ACC112 (cell line): Measurements from ENCODE around the gene IGFN1.
A peak's percentile ranks its signal among the peaks of the same experiment; 100 is the strongest.

Experiments
- H2AFZ ChIP-seq: fragments of 200-600 bp; sonication (generic); one replicate; pipeline ENCODE4 v1.6.0; 2017; ENCODE audit warnings: antibody characterized with exemption, low read length; ENCODE audit not compliant: unreplicated experiment
- H3K27ac ChIP-seq: fragments of 200-600 bp; sonication (generic); 2 replicates; pipeline ENCODE4 v1.5.1; 2014; ENCODE audit warnings: low read depth, mild to moderate bottlenecking, antibody characterized with exemption, low read length, moderate library complexity
- H3K27me3 ChIP-seq: fragments of 200-600 bp; sonication (generic); 2 replicates; pipeline ENCODE4 v1.6.1; 2014; ENCODE audit warnings: mild to moderate bottlenecking, antibody characterized with exemption, low read length, moderate library complexity, mixed read lengths; ENCODE audit not compliant: insufficient read depth
- H3K36me3 ChIP-seq: fragments of 200-600 bp; sonication (generic); 2 replicates; pipeline ENCODE4 v1.6.1; 2016; ENCODE audit warnings: mild to moderate bottlenecking, antibody characterized with exemption, low read length, moderate library complexity, mixed read lengths; ENCODE audit not compliant: insufficient read depth
- H3K4me1 ChIP-seq: fragments of 200-600 bp; sonication (generic); one replicate; pipeline ENCODE4 v1.6.1; 2016; ENCODE audit warnings: low read length, mixed read lengths; ENCODE audit not compliant: insufficient read depth, unreplicated experiment, control insufficient read depth
- H3K4me3 ChIP-seq: fragments of 200-600 bp; sonication (generic); 2 replicates; pipeline ENCODE4 v1.5.1; 2014; ENCODE audit warnings: mild to moderate bottlenecking, low read depth, low read length
- H3K79me2 ChIP-seq: fragments of 200-600 bp; sonication (generic); one replicate; pipeline ENCODE4 v1.6.0; 2016; ENCODE audit warnings: low read length; ENCODE audit not compliant: control insufficient read depth, unreplicated experiment, insufficient read depth

IGFN1 gene

DNA sequence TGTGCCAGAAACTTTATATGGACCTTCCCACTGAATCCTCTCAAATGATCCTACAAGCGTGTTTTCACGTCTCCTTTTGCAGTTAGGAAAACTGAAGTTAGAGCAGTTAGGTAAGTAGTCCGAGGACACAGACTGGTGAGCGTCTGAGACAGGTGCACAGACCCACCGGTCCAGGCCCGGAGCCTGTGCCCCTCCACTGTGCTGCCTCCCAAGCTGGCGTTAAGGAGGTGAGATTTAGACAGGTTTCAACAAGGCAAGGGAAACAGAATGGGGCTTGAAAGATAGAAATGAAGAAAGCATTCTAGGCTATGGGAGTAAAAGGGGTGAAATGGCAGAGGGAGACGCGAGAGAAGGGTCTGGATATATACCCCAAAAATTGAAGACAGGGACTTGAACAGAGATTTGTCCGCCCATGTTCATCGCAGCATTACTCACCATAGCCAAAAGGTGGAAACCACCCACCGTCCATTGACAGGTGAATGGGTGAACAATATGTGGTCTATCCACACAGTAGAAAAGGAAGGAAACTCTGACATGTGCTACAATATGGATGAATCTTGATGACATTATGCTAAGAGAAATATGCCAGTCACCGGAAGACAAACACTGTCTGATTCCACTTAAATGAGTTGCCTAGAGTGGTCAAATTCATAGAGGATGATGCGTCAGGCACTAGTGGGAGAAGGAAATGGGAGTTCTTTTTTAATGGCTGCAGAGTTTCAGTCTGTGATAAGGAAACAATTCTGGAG, 77.0 kb downstream of the IGFN1 start:
- H3K27me3 ChIP-seq = no peaks in the 10 kb centered on the region
- peak overlapping the region; percentile 88 for H3K27ac ChIP-seq
- H2AFZ ChIP-seq = no peak overlapping the region
- H3K4me1 ChIP-seq = peaks cover 42% of the 10 kb centered on the region
- no peaks in the 10 kb centered on the region for H3K79me2 ChIP-seq
- no peaks in the 10 kb centered on the region for H3K36me3 ChIP-seq
- H3K4me3 ChIP-seq = peak overlapping the region; percentile 34; the same call in 1 of the 2 replicates

DNA sequence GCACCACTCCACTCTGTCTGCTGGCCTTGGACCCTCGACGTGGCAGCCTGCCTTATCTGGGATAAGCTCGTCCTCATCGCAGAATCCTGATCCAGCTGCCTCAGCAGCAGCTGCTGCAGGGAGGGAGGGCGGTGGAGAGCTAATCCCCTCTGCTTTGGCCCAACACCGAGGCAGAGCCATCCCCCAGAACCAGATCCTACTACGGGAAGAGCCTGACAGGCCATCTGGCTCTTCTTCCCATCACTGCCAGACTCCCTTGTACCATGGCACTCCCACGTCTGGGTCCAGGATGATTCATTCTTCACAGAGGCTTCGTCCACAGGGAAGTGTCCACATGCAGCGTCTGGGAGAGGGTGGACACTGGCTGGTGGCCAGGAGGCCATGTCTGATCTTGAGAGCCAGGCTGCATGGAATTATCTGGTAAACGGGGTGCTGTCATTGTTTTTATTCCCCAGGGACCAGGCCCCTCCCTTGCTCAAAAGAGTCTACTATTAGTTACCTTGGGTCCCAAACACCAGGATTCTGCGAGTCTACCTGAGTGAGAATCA, 78.1 kb downstream of the IGFN1 start:
- peak overlapping the region; percentile 1 for H2AFZ ChIP-seq
- H3K4me3 ChIP-seq = peak overlapping the region; percentile 34; the same call in 1 of the 2 replicates
- H3K36me3 ChIP-seq = no peaks in the 10 kb centered on the region
- H3K27ac ChIP-seq = peak overlapping the region; percentile 88
- H3K79me2 ChIP-seq = no peaks in the 10 kb centered on the region
- peaks cover 42% of the 10 kb centered on the region for H3K4me1 ChIP-seq
- no peaks in the 10 kb centered on the region for H3K27me3 ChIP-seq

DNA sequence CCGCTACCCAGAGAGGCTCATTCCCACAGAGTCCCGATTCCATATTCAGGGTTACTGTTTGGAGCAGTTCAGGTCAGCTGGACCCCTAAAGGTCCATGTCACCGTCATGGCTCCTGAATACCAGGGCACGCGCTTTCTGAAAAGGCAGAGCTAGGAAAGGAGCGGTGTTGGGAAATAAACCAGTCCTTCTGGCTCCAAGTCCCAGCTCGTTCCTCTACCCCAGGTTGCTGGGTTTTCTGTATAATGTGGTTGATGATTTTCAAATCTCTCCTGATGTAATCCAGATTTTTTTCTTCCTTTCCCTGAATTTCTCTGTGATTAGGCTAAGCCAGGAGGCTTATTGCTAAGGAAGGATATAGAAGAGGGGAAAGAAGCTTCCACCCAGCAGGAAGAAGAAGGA, 78.7 kb downstream of the IGFN1 start:
- Histone ChIP-seq H3K36me3 (no peaks in the 10 kb centered on the region), H3K79me2 (no peaks in the 10 kb centered on the region), H3K27me3 (no peaks in the 10 kb centered on the region), H3K4me3 (no peak overlapping the region), H3K27ac (peak overlapping the region; percentile 88; the same call in 1 of the 2 replicates), H2AFZ (no peak overlapping the region), H3K4me1 (peaks cover 42% of the 10 kb centered on the region)

DNA sequence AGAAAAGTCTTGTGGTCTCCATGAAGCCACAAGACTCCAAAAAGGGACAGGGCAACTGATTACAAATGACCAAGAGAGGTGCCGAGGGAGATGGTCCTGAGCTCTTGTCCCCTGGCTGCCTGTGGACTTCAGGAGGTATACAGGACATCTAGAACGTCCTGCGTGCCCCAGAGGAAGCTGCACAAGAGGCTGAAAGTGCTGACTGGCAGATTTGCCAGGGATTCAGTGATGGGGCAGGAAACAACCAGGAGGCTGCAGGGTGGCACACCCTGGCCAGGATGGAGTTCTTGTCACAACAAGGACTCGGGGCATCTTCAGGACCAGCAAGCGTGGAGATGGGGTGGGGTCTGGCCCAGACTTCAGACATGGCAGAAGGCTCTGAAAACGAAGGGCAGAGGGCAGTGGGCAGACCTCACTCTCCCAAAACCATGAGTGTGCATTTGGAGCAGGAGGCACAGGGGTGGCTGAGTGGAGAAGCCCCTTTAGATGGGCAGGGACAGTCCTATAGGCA, 79.3 kb downstream of the IGFN1 start:
- no peaks in the 10 kb centered on the region for H3K27me3 ChIP-seq
- no peak overlapping the region for H3K4me3 ChIP-seq
- no peak overlapping the region for H3K27ac ChIP-seq
- no peaks in the 10 kb centered on the region for H3K36me3 ChIP-seq
- H3K79me2 ChIP-seq = no peaks in the 10 kb centered on the region
- H3K4me1 ChIP-seq = peaks cover 47% of the 10 kb centered on the region
- H2AFZ ChIP-seq = no peak overlapping the region

DNA sequence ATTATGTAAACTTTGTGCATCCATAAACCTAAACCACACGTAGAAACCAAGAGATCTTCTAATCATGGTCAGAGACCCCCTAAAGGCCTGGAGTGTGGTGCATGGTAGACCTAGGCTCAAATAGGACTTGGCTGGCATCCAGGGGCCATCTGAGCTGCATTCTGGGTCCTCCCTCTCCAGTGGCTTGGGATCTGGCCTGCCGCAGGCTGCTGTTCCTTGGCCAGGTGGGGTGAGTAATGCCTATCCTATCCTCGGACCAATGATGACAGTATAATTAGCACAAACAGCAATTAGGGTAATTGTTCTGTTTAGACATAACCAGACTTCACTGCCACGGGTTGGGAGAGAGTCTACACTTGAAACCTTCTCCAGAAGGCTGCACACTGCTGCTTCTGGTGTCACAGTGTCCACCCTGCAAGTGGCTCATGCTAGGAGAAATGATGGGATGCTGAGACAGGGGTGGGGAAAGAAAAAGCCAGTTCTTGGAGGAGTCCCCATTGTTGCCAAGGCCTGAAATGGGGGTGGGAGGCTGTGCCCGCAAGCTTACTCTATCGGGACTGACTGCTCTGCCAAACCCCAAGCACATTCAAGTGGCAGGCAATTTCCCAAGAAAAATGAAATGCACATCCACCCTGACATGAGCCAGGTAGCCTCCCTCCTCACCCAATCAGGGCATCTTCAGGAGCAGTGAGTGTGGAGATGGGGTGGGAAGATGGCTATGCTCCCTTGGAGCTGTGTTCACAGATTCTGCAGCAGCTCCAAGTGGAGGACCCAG, 80.2 kb downstream of the IGFN1 start:
- Histone ChIP-seq H3K36me3 (no peaks in the 10 kb centered on the region), H2AFZ (no peak overlapping the region), H3K4me3 (no peak overlapping the region), H3K79me2 (no peaks in the 10 kb centered on the region), H3K27ac (no peak overlapping the region), H3K27me3 (no peaks in the 10 kb centered on the region), H3K4me1 (peaks cover 49% of the 10 kb centered on the region)

DNA sequence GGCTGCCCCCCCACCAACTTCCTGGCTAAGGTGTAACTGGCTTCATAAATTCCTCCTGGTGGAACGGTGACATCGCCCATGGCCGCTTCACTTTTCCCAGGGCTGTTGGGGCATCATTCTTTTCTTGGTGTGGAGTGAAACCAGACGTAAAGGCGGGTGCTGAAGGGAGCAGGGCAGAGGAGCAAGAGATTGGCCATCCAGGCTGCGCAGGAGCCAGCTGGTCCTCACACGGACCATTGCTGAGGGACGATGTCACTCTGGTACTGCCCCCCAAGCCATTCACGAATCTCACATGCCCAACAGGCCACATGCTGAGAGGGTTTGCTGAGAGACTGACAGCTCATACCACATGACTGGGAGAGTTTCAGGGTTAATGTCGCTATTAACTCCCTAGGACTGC, 82.2 kb downstream of the IGFN1 start:
- H3K36me3 ChIP-seq = no peaks in the 10 kb centered on the region
- no peak overlapping the region for H2AFZ ChIP-seq
- no peak overlapping the region for H3K4me3 ChIP-seq
- H3K79me2 ChIP-seq = no peaks in the 10 kb centered on the region
- H3K27me3 ChIP-seq = no peaks in the 10 kb centered on the region
- peaks cover 41% of the 10 kb centered on the region for H3K4me1 ChIP-seq
- no peak overlapping the region for H3K27ac ChIP-seq

DNA sequence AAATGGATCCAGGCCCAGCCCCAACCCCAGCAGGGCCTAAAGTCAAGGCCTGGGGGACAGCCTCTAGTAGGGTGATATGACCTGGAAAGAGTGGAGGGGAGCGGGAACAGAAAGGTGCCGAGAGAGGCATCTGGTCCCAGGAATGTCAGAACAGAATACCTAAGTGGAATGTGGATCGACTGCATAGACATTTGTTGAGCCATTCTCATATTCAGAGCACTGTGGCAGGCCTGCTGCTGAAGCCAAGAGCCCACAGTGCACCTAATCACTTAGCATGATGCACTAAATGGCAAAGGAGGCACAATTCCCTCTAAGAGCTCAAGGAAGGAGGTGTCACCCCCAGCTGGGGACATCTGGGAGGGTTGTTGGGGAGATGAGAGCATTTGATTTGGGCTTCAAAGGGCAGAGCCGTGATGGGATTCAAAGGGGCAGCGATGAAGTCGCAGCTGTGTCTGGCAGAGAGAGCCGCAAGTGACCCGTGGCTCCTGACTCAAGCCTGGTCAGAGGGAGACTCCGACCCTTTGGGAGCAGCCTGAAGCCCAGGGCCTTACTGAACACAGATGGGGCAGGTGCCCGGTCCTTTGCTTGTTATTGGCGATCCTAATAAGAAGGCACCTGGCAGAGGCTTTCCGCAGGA, 84.1 kb downstream of the IGFN1 start:
- Histone ChIP-seq H2AFZ (no peak overlapping the region), H3K27ac (peak overlapping the region; percentile 38; the same call in 1 of the 2 replicates), H3K27me3 (no peaks in the 10 kb centered on the region), H3K4me3 (no peak overlapping the region), H3K4me1 (peaks cover 24% of the 10 kb centered on the region), H3K36me3 (no peaks in the 10 kb centered on the region), H3K79me2 (no peaks in the 10 kb centered on the region)

DNA sequence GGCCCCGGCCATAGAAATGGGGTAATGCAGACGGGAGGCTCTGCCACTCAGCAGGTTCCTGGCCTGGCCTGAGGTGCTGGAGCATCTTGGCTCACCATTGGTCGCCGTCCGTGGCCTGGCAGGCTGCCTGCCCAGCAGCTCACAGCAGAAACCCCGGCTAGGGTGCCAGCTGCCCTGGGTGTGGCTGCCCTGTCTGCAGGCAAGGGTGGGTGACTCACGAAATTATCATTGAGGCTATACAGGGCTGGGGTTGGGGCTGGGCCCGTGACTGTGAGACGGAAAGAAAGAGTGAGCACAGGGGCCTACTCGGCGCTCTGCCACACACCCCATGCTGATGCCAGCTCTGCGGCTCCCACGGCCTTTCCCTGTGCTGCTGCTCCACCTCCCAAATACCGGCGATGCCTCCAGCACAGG, 84.6 kb downstream of the IGFN1 start:
- Histone ChIP-seq H3K36me3 (no peaks in the 10 kb centered on the region), H3K79me2 (no peaks in the 10 kb centered on the region), H3K27me3 (no peaks in the 10 kb centered on the region), H3K27ac (peak overlapping the region; percentile 62; the same call in 1 of the 2 replicates), H3K4me1 (peaks cover 24% of the 10 kb centered on the region), H3K4me3 (peak overlapping the region; percentile 27; the same call in 1 of the 2 replicates), H2AFZ (no peak overlapping the region)

DNA sequence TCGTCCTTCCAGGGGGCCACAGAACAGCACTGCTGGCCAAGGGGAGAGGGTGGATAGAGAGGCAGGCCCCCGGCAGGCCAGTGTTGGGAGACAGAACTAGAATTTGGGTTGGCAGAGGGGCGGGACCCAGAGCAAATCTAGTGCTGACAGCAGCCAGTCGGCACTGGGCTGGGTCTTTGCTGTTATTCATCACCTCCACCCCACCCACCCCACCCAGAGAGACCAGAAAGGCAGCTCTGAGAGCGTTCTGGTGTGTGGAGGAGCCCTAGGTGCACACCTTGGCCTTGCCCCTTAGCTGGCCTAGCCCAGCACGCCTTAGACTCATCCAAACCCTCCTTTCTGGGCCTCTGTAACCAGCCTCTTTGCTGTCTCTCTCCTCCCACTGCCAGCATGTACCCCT, 86.3 kb downstream of the IGFN1 start:
- Histone ChIP-seq H3K4me3 (no peak overlapping the region), H3K4me1 (peaks cover 24% of the 10 kb centered on the region), H3K36me3 (no peaks in the 10 kb centered on the region), H3K27me3 (no peaks in the 10 kb centered on the region), H3K79me2 (no peaks in the 10 kb centered on the region), H3K27ac (no peak overlapping the region), H2AFZ (no peak overlapping the region)

DNA sequence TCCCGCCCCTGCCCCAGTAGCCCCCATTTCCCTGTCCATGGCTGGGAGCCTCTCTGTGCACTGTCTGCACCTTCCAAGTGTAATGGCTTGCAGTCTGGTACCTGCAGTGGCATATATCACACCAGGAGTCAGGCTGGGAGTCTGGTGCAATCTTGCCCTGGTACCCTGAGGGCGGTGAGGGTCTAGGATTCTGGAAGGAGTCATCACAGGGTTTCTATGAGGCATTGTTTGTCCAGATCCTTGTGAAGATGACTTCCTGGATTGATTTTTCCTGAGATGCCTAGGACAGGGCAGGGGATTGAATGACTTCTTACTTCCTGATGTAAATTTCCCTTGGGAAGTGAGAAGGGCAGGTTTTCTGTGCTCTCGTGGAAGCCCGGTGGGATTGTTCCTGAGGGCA, 86.8 kb downstream of the IGFN1 start:
- H3K4me1 ChIP-seq = peaks cover 24% of the 10 kb centered on the region
- no peaks in the 10 kb centered on the region for H3K36me3 ChIP-seq
- H3K79me2 ChIP-seq = no peaks in the 10 kb centered on the region
- no peaks in the 10 kb centered on the region for H3K27me3 ChIP-seq
- no peak overlapping the region for H3K27ac ChIP-seq
- H2AFZ ChIP-seq = no peak overlapping the region
- no peak overlapping the region for H3K4me3 ChIP-seq
